Astrocyte of the cerebellum (primary cell): ENCODE data around the gene PACRG.

Experiments
- DNase-seq: peaks from one replicate; pipeline ENCODE4 v3.0.0-alpha.2; 2011; ENCODE audit warnings: low read depth
- H3K4me3 ChIP-seq: 2 replicates; pipeline ENCODE4 v1.5.1; 2011; ENCODE audit warnings: mild to moderate bottlenecking, low read depth, low read length, moderate library complexity
- CTCF ChIP-seq: IDR thresholded peaks from 2 replicates; pipeline ENCODE4 v1.5.1; 2012; ENCODE audit warnings: low read length, low read depth, moderate library complexity, mild to moderate bottlenecking; ENCODE audit errors: missing control alignments
- in situ Hi-C: cut with HindIII; loops from 2 replicates; pipeline ENCODE4 v1.10.0; 2017; ENCODE audit warnings: low sequenced_read_pairs

PACRG gene

GRCh38 chr6:162819284-162819683, 91.5 kb downstream of the PACRG start:
- TF ChIP-seq CTCF: no peak
- DNase-seq: no peak
- in situ Hi-C loops: no loop called here
- H3K4me3 ChIP-seq: no peak overlapping the region

- DNase-seq: no peak
- H3K4me3 ChIP-seq: no peak overlapping the region
- TF ChIP-seq CTCF: no peak
- in situ Hi-C loops: no loop called here
Measured at GRCh38 chr6:162821102-162821501, 93.3 kb downstream of the PACRG start.

GRCh38 chr6:162825597-162825996, 97.8 kb downstream of the PACRG start:
- no peak overlapping the region for H3K4me3 ChIP-seq
- in situ Hi-C loops: no loop called here
- DNase-seq: no peak
- TF ChIP-seq CTCF: no peak

- no peak overlapping the region for H3K4me3 ChIP-seq
- DNase-seq: peak; percentile 8
- in situ Hi-C loops: no loop called here
- no peak for TF ChIP-seq CTCF
Measured at GRCh38 chr6:162829013-162829742, 101.4 kb downstream of the PACRG start.

- no peak for TF ChIP-seq CTCF
- DNase-seq: no peak
- in situ Hi-C loops: no loop called here
- no peak overlapping the region for H3K4me3 ChIP-seq
Measured at GRCh38 chr6:162833776-162834175, 106.0 kb downstream of the PACRG start.

GRCh38 chr6:162845972-162846371, 118.2 kb downstream of the PACRG start:
- DNase-seq: no peak
- TF ChIP-seq CTCF: no peak
- in situ Hi-C loops: no loop called here
- H3K4me3 ChIP-seq: no peak overlapping the region
